HG02610 (cell line): ENCODE measurements around the gene S100A14.
A peak's percentile ranks its signal among the peaks of the same experiment; 100 is the strongest.

Experiments used
- ATAC-seq: cut with Tn5 transposase; IDR thresholded peaks from one replicate; pipeline ENCODE4 v1.9.1; 2021; ENCODE audit warnings: mild to moderate bottlenecking, moderate library complexity; ENCODE audit not compliant: unreplicated experiment

The S100A14 gene

DNA sequence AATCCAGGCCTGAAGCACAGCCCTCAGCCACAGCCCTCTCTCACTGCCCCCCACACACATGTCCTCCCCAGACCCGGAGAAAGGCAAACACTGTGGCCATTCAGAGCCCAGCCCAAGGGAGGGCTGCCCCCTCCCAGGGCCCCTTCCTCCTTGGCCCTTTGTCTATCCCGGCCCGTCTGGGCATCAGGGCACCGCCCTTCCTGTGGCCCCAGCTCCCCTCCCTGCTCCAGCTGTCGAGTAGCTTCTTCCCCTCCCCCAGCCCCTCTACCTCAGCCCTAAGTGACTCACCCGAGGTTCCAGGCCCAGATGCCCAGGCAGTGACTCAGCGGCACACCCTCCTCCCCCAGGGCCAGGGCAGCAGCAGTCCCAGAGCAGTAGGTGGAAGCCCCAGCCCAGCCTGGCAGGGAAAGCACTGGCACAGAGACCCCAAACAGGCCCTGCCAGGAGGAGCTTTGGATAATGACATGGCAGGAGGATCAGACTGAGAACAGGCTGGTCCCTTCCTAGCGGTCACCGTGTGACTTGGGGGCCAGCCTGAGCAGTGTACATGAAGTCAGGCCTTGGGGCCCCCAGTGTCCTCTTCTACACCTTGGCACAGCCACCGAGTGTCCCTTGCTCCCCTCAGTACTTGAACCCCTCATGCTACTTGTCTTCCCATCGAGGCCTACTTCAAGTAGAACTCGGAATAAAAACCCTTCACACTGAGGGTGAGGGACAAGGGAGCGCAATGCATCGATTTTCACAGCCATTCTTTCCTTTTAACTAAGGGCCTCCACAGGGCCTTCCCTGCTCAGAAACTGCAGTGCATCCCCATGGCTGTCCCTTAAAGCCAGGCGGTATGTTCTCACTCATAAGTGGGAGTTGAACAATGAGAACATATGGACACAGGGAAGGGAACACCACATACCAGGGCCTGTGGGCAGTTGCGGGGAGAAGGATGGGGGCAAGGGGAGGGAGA lies 49.4 kb downstream of the S100A14 start:
- ATAC-seq: peak; percentile 32

DNA sequence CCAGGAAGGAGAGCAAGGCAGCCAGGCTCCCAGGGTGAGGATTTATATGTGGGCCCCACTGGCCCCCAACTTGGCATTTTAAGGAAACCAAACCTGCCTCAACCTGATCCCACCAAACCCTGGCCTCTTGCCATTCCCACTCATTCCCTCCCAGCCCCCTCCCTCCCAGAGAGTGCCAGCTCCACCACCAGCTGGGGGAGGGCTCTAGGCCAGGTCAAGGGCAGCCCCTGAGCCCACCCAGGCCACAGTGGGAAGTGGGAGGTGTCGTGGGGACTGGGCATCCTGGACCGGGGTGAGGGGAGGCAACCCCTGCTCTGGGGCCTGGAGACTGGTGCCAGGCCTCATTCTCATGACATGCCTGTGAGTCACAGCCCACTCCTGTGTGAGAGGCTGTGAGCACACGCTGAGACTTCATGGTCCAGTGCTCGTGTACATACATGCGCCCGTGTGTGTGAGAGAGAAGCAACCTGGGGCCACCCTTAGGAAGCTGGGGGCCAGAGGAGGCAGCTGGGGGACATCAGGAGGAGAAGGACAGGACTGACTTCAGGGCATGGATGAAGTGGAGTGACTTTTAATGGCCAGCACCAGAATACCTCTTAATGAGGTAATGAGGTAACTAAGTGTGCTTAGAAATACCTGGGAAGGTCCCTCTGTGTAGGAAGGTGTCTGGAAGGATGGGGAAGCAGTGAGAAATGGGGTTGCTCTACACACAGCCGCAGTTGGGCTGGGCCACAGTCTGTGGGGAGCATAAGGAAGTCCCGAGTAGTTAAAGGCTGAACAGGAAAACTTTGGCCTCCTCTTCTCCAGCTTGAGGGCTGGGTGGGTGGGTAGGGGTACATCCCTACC lies 50.4 kb downstream of the S100A14 start, which contains the start of gene S100A2:
Gene S100A2, minus strand, starts transcription at position 316 of the 846 bp plus-strand sequence. CDS start 1,967 bp downstream, outside the sequence.
- peak; percentile 58 for ATAC-seq
